Measurements from ENCODE around the gene SLC7A5. TPM values are rescaled to one million over a fixed set of nuclear protein-coding genes. Genes with fewer than 3 reads are reported as not detected.

Gene SLC7A5
- total and polyA plus RNA-seq, 2 of the 13 experiments (the other 11 are each of a cell fraction or from before 2014, with no cell fraction given) = 79.6 to 155 TPM

DNA sequence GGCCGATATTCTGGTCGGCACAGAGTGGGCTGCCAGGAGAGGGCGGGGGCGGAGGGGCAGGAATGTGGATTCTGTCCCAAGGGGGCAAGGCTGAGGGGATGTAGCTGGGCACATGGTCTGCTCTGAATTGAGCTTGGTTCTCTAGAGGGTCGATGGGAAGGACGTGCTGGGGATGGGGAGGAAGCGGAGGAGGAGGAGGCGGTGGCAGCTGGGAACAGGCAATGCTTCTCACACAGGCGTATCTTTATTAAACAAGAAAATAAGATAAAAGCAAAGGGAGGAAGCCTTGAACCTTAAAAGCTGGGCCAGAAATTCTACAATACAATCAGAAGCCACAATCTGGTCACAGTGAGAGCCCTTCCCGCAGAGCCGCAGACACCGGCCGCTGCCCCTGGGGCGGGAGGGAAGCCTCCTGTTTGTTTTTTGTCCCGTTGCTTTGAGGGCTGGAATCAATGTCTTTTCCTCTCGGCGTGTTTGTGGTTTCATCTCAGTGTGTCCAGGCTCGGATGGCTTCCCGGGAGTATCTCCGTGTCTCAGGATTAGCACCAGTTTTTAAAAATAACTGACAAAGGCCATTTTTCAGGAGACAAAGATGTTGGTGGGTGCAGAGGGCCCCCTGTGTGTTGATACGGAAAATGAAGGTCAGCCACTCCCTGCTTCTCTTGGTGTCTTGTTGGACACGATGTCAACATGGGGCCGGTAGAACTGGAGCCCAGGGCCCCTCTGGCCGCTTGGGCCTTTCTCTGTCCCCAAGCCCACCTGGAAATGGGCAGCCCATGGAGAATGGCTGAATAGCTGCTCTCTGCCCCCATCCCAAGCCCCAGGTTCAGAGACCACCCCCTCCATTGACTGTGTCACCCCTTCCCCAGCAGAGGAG lies 12.3 kb upstream of the SLC7A5 start (continued):
- no peak for TF ChIP-seq ZNF883 (CRISPR knock-in tag; IDR thresholded peaks at IDR 0.05; ENCODE audit: not compliant biosample characterization)
- TF ChIP-seq ERF (CRISPR knock-in tag; IDR thresholded peaks at IDR 0.05) = peak; percentile 70; the same call in 1 of the 2 replicates
- no peak for TF ChIP-seq ZBTB7A (CRISPR knock-in tag; IDR thresholded peaks at IDR 0.05)
- TF ChIP-seq HOXD1 (CRISPR knock-in tag; IDR thresholded peaks at IDR 0.05) = no peak
- TF ChIP-seq ZNF709 (CRISPR knock-in tag; IDR thresholded peaks at IDR 0.05) = no peak
- 0 out of 2 replicates have a peak, but pooled peaks have one; percentile 17 for TF ChIP-seq ZKSCAN8 (CRISPR knock-in tag; IDR thresholded peaks at IDR 0.05; ENCODE audit: borderline replicate concordance)
- no peak for TF ChIP-seq PCBP1 (IDR thresholded peaks at IDR 0.05; ENCODE audit: borderline replicate concordance, low read depth, low read length)
- TF ChIP-seq ZNF703 (CRISPR knock-in tag; IDR thresholded peaks at IDR 0.05; ENCODE audit: borderline replicate concordance) = 0 out of 2 replicates have a peak, but pooled peaks have one; percentile 23
- no peak for TF ChIP-seq NFKBIZ (CRISPR knock-in tag; IDR thresholded peaks at IDR 0.05)
- TF ChIP-seq ZNF597 (CRISPR knock-in tag; IDR thresholded peaks at IDR 0.05) = no peak
- peak; percentile 27; the same call in 1 of the 2 replicates for TF ChIP-seq POLR2G (IDR thresholded peaks at IDR 0.05; ENCODE audit: low read depth, low read length)
- 0 out of 2 replicates have a peak, but pooled peaks have one; percentile 33 for TF ChIP-seq HDAC2 (CRISPR knock-in tag; IDR thresholded peaks at IDR 0.05)
- 0 out of 2 replicates have a peak, but pooled peaks have one; percentile 14 for TF ChIP-seq MXD1 (CRISPR knock-in tag; IDR thresholded peaks at IDR 0.05)
- peak; percentile 15; the same call in 1 of the 2 replicates for TF ChIP-seq MIER2 (CRISPR knock-in tag; IDR thresholded peaks at IDR 0.05)
- TF ChIP-seq STAG1 (CRISPR knock-in tag; IDR thresholded peaks at IDR 0.05) = no peak; the same call in 1 of the 2 replicates
- TF ChIP-seq MAZ (IDR thresholded peaks at IDR 0.05; ENCODE audit: borderline replicate concordance, low read depth, low read length) = peak; percentile 7; the same call in 1 of the 2 replicates
- TF ChIP-seq MAZ (CRISPR knock-in tag; IDR thresholded peaks at IDR 0.05; ENCODE audit: low read depth) = no peak
- TF ChIP-seq, protein P1, sequence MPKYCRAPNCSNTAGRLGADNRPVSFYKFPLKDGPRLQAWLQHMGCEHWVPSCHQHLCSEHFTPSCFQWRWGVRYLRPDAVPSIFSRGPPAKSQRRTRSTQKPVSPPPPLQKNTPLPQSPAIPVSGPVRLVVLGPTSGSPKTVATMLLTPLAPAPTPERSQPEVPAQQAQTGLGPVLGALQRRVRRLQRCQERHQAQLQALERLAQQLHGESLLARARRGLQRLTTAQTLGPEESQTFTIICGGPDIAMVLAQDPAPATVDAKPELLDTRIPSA (CRISPR knock-in tag; IDR thresholded peaks at IDR 0.05; ENCODE audit: borderline replicate concordance) = 0 out of 2 replicates have a peak, but pooled peaks have one; percentile 18
- TF ChIP-seq PHF5A (CRISPR knock-in tag; IDR thresholded peaks at IDR 0.05; ENCODE audit: low read depth, unreplicated experiment) = no peak
- no peak for TF ChIP-seq ZNF598 (CRISPR knock-in tag; IDR thresholded peaks at IDR 0.05; ENCODE audit: borderline replicate concordance)
- TF ChIP-seq NCOA2 (CRISPR knock-in tag; IDR thresholded peaks at IDR 0.05) = 0 out of 2 replicates have a peak, but pooled peaks have one; percentile 12
- TF ChIP-seq SNAPC5 (CRISPR knock-in tag; IDR thresholded peaks at IDR 0.05; ENCODE audit: borderline replicate concordance) = no peak
- TF ChIP-seq ZNF367 (CRISPR knock-in tag; IDR thresholded peaks at IDR 0.05; ENCODE audit: borderline replicate concordance) = no peak
